Mesenchymal stem cell (in vitro differentiated cells and primary cell): ENCODE measurements around the gene OR52E5.

Experiments
- DNase-seq: peaks from one replicate; pipeline ENCODE4 v3.0.0-alpha.2; 2013
- H2AFZ ChIP-seq: one replicate; pipeline ENCODE4 v1.6.1; 2013; ENCODE audit warnings: low read depth, mild to moderate bottlenecking, control low read depth, inconsistent platforms, low read length, moderate library complexity
- H2AK5ac ChIP-seq: 2 replicates; pipeline ENCODE4 v1.6.1; 2013; ENCODE audit warnings: low read length, moderate library complexity, mild to moderate bottlenecking, inconsistent platforms; ENCODE audit not compliant: severe bottlenecking
- H2BK120ac ChIP-seq: one replicate; pipeline ENCODE4 v1.6.1; 2013; ENCODE audit warnings: low read depth, mild to moderate bottlenecking, inconsistent platforms, low read length, moderate library complexity
- H2BK12ac ChIP-seq, 2 experiments: one replicate each; pipeline ENCODE4 v1.6.1; 2013; ENCODE audit warnings: inconsistent platforms in 2 of 2, low read length in 2 of 2, mild to moderate bottlenecking in 2 of 2, moderate library complexity in 2 of 2, control low read depth in 1 of 2
- H2BK15ac ChIP-seq: one replicate; pipeline ENCODE4 v1.6.1; 2013; ENCODE audit warnings: mild to moderate bottlenecking, low read depth, inconsistent platforms; ENCODE audit not compliant: poor library complexity, severe bottlenecking
- H2BK5ac ChIP-seq: 2 replicates; pipeline ENCODE4 v1.6.1; 2013; ENCODE audit warnings: low read depth, mild to moderate bottlenecking, low read length, control low read depth, inconsistent platforms; ENCODE audit not compliant: poor library complexity, severe bottlenecking
- H3K14ac ChIP-seq, 2 experiments: one replicate each; pipeline ENCODE4 v1.6.1; 2013; ENCODE audit warnings: inconsistent platforms in 2 of 2, low read length in 2 of 2, control low read depth in 1 of 2, mild to moderate bottlenecking in 1 of 2, moderate library complexity in 1 of 2
- H3K18ac ChIP-seq, 2 experiments: one replicate each; pipeline ENCODE4 v1.6.1; 2013; ENCODE audit warnings: inconsistent platforms in 2 of 2, low read length in 2 of 2, control low read depth in 1 of 2, low read depth in 1 of 2, mild to moderate bottlenecking in 1 of 2
- H3K23ac ChIP-seq, 2 experiments: one replicate each; pipeline ENCODE4 v1.6.1; 2013; ENCODE audit warnings: inconsistent platforms in 2 of 2, low read length in 2 of 2, mild to moderate bottlenecking in 2 of 2, moderate library complexity in 2 of 2, control low read depth in 1 of 2
- H3K27ac ChIP-seq: 2 replicates; pipeline ENCODE4 v1.5.1; 2013; ENCODE audit warnings: mild to moderate bottlenecking, moderate library complexity, low read length, control low read depth, inconsistent platforms; ENCODE audit not compliant: poor library complexity, severe bottlenecking
- H3K27me3 ChIP-seq, 2 experiments: 2 replicates each; pipeline versions ENCODE4 v1.6.1 to v1.7.0; 2013; ENCODE audit warnings: low read length in 2 of 2, mild to moderate bottlenecking in 2 of 2, moderate library complexity in 2 of 2, control low read depth in 1 of 2, inconsistent platforms in 1 of 2; ENCODE audit not compliant: control insufficient read depth in 1 of 2, insufficient read depth in 1 of 2
- H3K36me3 ChIP-seq, 2 experiments: 2 replicates each; pipeline versions ENCODE4 v1.6.1 to v1.7.0; 2013; ENCODE audit warnings: low read length in 2 of 2, control low read depth in 1 of 2, inconsistent platforms in 1 of 2, low read depth in 1 of 2, mild to moderate bottlenecking in 1 of 2; ENCODE audit not compliant: insufficient read depth in 2 of 2, control insufficient read depth in 1 of 2
- H3K4ac ChIP-seq, 2 experiments: one replicate each; pipeline ENCODE4 v1.6.1; 2013; ENCODE audit warnings: inconsistent platforms in 2 of 2, low read length in 2 of 2, mild to moderate bottlenecking in 2 of 2, moderate library complexity in 2 of 2, control low read depth in 1 of 2, low read depth in 1 of 2
- H3K4me1 ChIP-seq: 2 replicates; pipeline ENCODE4 v1.6.1; 2013; ENCODE audit warnings: low read depth, low read length, control low read depth; ENCODE audit not compliant: control insufficient read depth, insufficient read depth
- H3K4me2 ChIP-seq: 2 replicates; pipeline ENCODE4 v1.6.1; 2013; ENCODE audit warnings: low read length, mild to moderate bottlenecking, inconsistent platforms; ENCODE audit not compliant: poor library complexity, severe bottlenecking
- H3K4me3 ChIP-seq, 2 experiments: 2 replicates each; pipeline versions ENCODE4 v1.5.1 to v1.7.0; 2013; ENCODE audit warnings: low read length in 2 of 2, mild to moderate bottlenecking in 2 of 2, control low read depth in 1 of 2, low read depth in 1 of 2; ENCODE audit not compliant: insufficient read depth in 1 of 2
- H3K79me1 ChIP-seq: replicated peaks from 2 replicates; pipeline ENCODE4 v1.6.1; 2013; ENCODE audit warnings: mild to moderate bottlenecking, control low read depth, low read length, inconsistent platforms; ENCODE audit not compliant: poor library complexity, severe bottlenecking
- H3K9ac ChIP-seq: 2 replicates; pipeline ENCODE4 v1.7.0; 2013; ENCODE audit warnings: mild to moderate bottlenecking, low read length, moderate library complexity
- H3K9me3 ChIP-seq: 2 replicates; pipeline ENCODE4 v1.7.0; 2013; ENCODE audit warnings: mild to moderate bottlenecking, low read length; ENCODE audit not compliant: control insufficient read depth
- H4K8ac ChIP-seq: one replicate; pipeline ENCODE4 v1.6.1; 2013; ENCODE audit warnings: inconsistent platforms, mild to moderate bottlenecking, low read length, moderate library complexity
- H4K91ac ChIP-seq: one replicate; pipeline ENCODE4 v1.6.1; 2013; ENCODE audit warnings: mild to moderate bottlenecking, low read length, inconsistent platforms
- WGBS: methylation state at CpG from one replicate; pipeline ENCODE4 v1.1.7; 2013; ENCODE audit warnings: mixed read lengths; 5-methylcytosine and 5-hydroxymethylcytosine counted together

The OR52E5 gene

DNA sequence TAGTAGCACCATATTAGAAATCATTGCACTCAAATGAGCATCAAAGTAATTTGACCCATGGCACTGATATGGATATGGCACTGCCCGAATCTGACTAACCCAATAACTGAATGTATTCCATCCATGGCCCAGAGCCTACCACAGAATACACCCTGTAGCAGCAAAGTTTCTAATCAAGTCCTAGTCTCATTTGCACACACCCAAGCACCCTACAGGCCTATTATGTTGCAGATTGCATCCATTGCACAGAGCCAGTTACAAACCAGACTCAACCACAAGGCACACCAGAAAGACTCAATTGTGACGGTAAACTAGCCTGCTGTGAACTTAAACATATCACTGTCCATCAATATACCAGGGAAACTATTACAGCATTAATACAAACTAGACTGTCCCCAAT lies 6.5 kb downstream of the OR52E5 start:
- Histone ChIP-seq H3K27ac (no peak overlapping the region), H2BK120ac (no peak overlapping the region), H3K4me2 (no peak overlapping the region), H3K23ac (no peak overlapping the region), H3K36me3 (no peaks in the 10 kb centered on the region), H2BK15ac (no peak overlapping the region), H2BK12ac (no peak overlapping the region), H3K4me3 (no peak overlapping the region), H2BK5ac (no peak overlapping the region), H3K79me1 (no peaks in the 10 kb centered on the region), H3K9me3 (no peaks in the 10 kb centered on the region), H4K8ac (no peak overlapping the region), H3K18ac (no peak overlapping the region), H2AK5ac (no peak overlapping the region), H4K91ac (no peak overlapping the region), H3K14ac (no peak overlapping the region), H3K27me3 (no peaks in the 10 kb centered on the region), H3K9ac (no peak overlapping the region), H2AFZ (no peak overlapping the region), H3K4ac (no peak overlapping the region), H3K4me1 (no peaks in the 10 kb centered on the region)
- WGBS = 72% methylated on average over 2 of the region's 2 CpGs
- DNase-seq = no peak

DNA sequence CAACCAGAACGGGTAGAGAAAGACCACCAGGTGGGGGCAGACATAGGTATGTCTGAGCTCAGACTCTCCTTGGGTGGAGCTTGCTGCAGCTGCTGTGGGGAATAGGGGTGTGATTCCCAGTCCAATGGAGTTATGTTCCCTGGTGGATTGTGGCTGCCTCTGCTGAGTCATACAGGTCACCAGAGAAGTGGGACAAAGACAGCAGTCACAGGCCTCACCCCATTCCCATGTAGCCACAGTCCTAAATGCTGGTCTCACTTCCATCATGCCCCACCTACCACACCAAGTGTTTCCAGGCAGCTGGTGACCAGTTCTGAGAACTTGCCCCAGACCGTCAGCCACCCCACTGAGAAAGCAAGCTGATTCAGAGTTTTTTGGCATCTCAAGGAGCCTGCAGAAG lies 17.5 kb downstream of the OR52E5 start:
- Histone ChIP-seq H3K9me3 (no peaks in the 10 kb centered on the region), H4K91ac (no peak overlapping the region), H2BK5ac (no peak overlapping the region), H3K27ac (no peak overlapping the region), H3K4ac (no peak overlapping the region), H3K79me1 (no peaks in the 10 kb centered on the region), H2BK12ac (no peak overlapping the region), H4K8ac (no peak overlapping the region), H3K9ac (no peak overlapping the region), H3K27me3 (no peaks in the 10 kb centered on the region), H3K36me3 (no peaks in the 10 kb centered on the region), H3K4me2 (no peak overlapping the region), H3K18ac (no peak overlapping the region), H2AFZ (no peak overlapping the region), H2AK5ac (no peak overlapping the region), H3K4me3 (no peak overlapping the region), H3K23ac (no peak overlapping the region), H3K14ac (no peak overlapping the region), H3K4me1 (no peaks in the 10 kb centered on the region), H2BK15ac (no peak overlapping the region), H2BK120ac (no peak overlapping the region)
- 69% methylated on average over 2 of the region's 2 CpGs for WGBS
- no peak for DNase-seq

DNA sequence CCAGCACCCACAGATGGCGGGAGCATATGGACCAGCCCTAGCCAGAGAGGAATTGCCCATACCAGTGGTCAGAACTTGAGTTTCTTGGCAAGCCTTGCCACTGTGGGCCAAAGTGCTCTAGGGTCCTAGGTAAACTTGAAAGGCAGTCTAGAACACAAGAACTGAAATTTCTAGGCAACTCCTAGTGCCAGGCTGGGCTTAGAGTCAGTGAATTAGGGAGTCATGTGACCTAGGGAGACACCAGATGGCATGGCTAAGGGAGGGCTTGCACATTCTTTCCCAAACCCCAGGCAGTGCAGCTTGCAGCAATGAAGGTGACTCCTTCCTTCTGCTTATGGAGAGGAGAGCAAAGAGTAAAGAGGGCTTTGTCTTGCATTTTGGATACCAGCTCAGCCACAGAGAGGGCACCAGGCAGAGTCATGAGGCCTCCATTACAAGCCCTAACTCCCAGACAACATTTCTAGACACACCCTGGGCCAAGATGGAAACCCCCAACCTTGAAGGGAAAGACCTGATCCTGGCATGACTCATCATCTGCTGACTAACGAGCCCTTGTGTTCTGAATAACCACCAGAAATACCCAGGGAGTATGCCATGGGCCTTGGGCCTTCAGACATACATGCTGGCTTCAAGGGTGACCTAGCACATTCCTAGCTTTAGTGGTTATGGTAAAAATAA lies 29.9 kb downstream of the OR52E5 start:
- no peaks in the 10 kb centered on the region for H3K27me3 ChIP-seq
- H2BK12ac ChIP-seq = no peak overlapping the region
- no peak overlapping the region for H2BK120ac ChIP-seq
- no peak overlapping the region for H2AFZ ChIP-seq
- H3K27ac ChIP-seq = no peak overlapping the region
- H4K91ac ChIP-seq = no peak overlapping the region
- H3K9me3 ChIP-seq = peaks cover 9% of the 10 kb centered on the region
- no peak overlapping the region for H2BK15ac ChIP-seq
- H2BK5ac ChIP-seq = no peak overlapping the region
- H3K9ac ChIP-seq = no peak overlapping the region
- no peaks in the 10 kb centered on the region for H3K4me1 ChIP-seq
- no peak overlapping the region for H4K8ac ChIP-seq
- H3K4me2 ChIP-seq = no peak overlapping the region
- 58% methylated on average over 2 of the region's 2 CpGs for WGBS
- H3K23ac ChIP-seq = no peak overlapping the region
- no peak for DNase-seq
- no peak overlapping the region for H3K14ac ChIP-seq
- H3K4me3 ChIP-seq = no peak overlapping the region
- H3K79me1 ChIP-seq = no peaks in the 10 kb centered on the region
- H3K4ac ChIP-seq = no peak overlapping the region
- no peaks in the 10 kb centered on the region for H3K36me3 ChIP-seq
- no peak overlapping the region for H2AK5ac ChIP-seq
- H3K18ac ChIP-seq = no peak overlapping the region

DNA sequence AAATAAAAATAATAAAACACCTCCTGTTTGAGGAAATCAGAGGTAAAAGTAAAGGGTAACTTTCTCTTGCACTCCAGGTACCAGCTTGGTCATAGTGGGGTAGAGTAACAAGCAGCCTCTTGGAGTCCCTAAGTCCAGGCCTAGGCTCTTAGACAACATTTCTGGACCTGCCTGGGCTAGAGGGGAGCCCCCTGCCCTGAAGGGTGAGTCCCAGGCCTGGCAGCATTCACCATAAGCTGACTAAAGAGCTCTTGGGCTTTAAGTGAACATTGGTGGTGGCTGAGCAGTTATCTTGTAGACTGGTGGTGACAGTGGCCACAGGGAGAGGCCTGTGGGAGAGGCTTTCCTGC lies 30.4 kb downstream of the OR52E5 start:
- Histone ChIP-seq H3K9me3 (peaks cover 9% of the 10 kb centered on the region), H2AK5ac (no peak overlapping the region), H3K36me3 (no peaks in the 10 kb centered on the region), H3K4me3 (no peak overlapping the region), H2BK12ac (no peak overlapping the region), H3K27ac (no peak overlapping the region), H3K9ac (no peak overlapping the region), H3K4me2 (no peak overlapping the region), H3K79me1 (no peaks in the 10 kb centered on the region), H3K27me3 (no peaks in the 10 kb centered on the region), H4K91ac (no peak overlapping the region), H3K23ac (no peak overlapping the region), H2BK15ac (no peak overlapping the region), H3K14ac (no peak overlapping the region), H2BK120ac (no peak overlapping the region), H2AFZ (no peak overlapping the region), H4K8ac (no peak overlapping the region), H2BK5ac (no peak overlapping the region), H3K4ac (no peak overlapping the region), H3K18ac (no peak overlapping the region), H3K4me1 (no peaks in the 10 kb centered on the region)
- no peak for DNase-seq
